SK-N-SH (cell line): ENCODE results near the gene NPRL2. TPM values are rescaled to one million over a fixed set of nuclear protein-coding genes. Genes with fewer than 3 reads are reported as not detected.

Source experiments
- CTCF ChIA-PET: fragments of 300-600, 350-600 bp; formaldehyde crosslinking; extraction: SDS; loops from one replicate; lab custom pipeline; 2021; lab: Yijun Ruan, JAX
- POLR2A ChIA-PET: fragments of 350-600 bp; sonication (Branson Sonifier 250); formaldehyde crosslinking; extraction: SDS; loops from one replicate; lab custom pipeline; 2020; ENCODE audit warnings: antibody characterized with exemption, inconsistent platforms; lab: Yijun Ruan, JAX
- DNase-seq: peaks from one replicate; pipeline ENCODE4 v3.0.0; 2012
- H2AFZ ChIP-seq: fragments of 200-600 bp; sonication (generic); 2 replicates; pipeline ENCODE4 v1.8.1; 2016; ENCODE audit warnings: antibody characterized with exemption, mild to moderate bottlenecking, low read depth
- H3F3A ChIP-seq: fragments of 200-600 bp; sonication (generic); replicated peaks from 2 replicates; pipeline ENCODE3; 2016; ENCODE audit warnings: antibody characterized with exemption, mild to moderate bottlenecking; ENCODE audit not compliant: insufficient read depth
- H3K27ac ChIP-seq, 2 experiments: fragments of 200-500 bp in 1 of 2; fragments of 200-600 bp in 1 of 2; sonication (Bioruptor generic) in 1 of 2; sonication (generic), shearing (Covaris generic) in 1 of 2; 2 replicates each; pipeline versions ENCODE4 v1.5.1 to v1.6.1; 2014 to 2016; ENCODE audit warnings: low read depth in 2 of 2, inconsistent platforms in 1 of 2, low read length in 1 of 2, mild to moderate bottlenecking in 1 of 2, mixed read lengths in 1 of 2
- H3K27me3 ChIP-seq: fragments of 200-600 bp; sonication (generic), shearing (Covaris generic); 2 replicates; pipeline ENCODE4 v1.6.1; 2016; ENCODE audit warnings: mixed run types; ENCODE audit not compliant: insufficient read depth
- H3K36me3 ChIP-seq, 2 experiments: fragments of 200-500 bp in 1 of 2; fragments of 200-600 bp in 1 of 2; sonication (Bioruptor generic) in 1 of 2; sonication (generic) in 1 of 2; replicated peaks in 1 of 2; 2 replicates each; pipeline versions ENCODE3 to v1.5.1; 2014 to 2016; ENCODE audit warnings: low read length in 1 of 2, mild to moderate bottlenecking in 1 of 2; ENCODE audit not compliant: insufficient read depth in 2 of 2, control insufficient read depth in 1 of 2
- H3K4me1 ChIP-seq, 2 experiments: fragments of 200-500 bp in 1 of 2; fragments of 200-600 bp in 1 of 2; sonication (Bioruptor generic) in 1 of 2; sonication (generic), shearing (Covaris generic) in 1 of 2; 2 replicates each; pipeline versions ENCODE4 v1.5.1 to v1.6.1; 2014 to 2016; ENCODE audit warnings: low read depth in 1 of 2, low read length in 1 of 2, mixed run types in 1 of 2; ENCODE audit not compliant: insufficient read depth in 2 of 2, control insufficient read depth in 1 of 2
- H3K4me2 ChIP-seq: fragments of 200-600 bp; sonication (generic), shearing (Covaris generic); 2 replicates; pipeline ENCODE4 v1.6.1; 2017; ENCODE audit warnings: mixed run types
- H3K4me3 ChIP-seq, 2 experiments: fragments of 200-500 bp in 1 of 2; fragments of 200-600 bp in 1 of 2; sonication (Bioruptor generic) in 1 of 2; sonication (generic), shearing (Covaris generic) in 1 of 2; 2 replicates each; pipeline versions ENCODE4 v1.5.1 to v1.8.1; 2014 to 2016; ENCODE audit warnings: low read depth in 2 of 2, inconsistent platforms in 1 of 2, low read length in 1 of 2, mild to moderate bottlenecking in 1 of 2, mixed read lengths in 1 of 2, moderate library complexity in 1 of 2
- H3K79me2 ChIP-seq: fragments of 200-600 bp; sonication (generic); 2 replicates; pipeline ENCODE4 v1.8.1; 2017; ENCODE audit warnings: mild to moderate bottlenecking; ENCODE audit not compliant: insufficient read depth
- H3K9ac ChIP-seq: fragments of 200-600 bp; sonication (generic); 2 replicates; pipeline ENCODE4 v1.6.1; 2017; ENCODE audit warnings: mixed run types
- H3K9me2 ChIP-seq: fragments of 200-600 bp; sonication (generic); 2 replicates; pipeline ENCODE4 v1.6.1; 2017; ENCODE audit warnings: mixed run types
- H3K9me3 ChIP-seq: fragments of 200-600 bp; sonication (generic); 2 replicates; pipeline ENCODE4 v1.6.1; 2017; ENCODE audit warnings: mixed run types, mild to moderate bottlenecking, moderate library complexity
- H4K20me1 ChIP-seq: fragments of 200-600 bp; sonication (generic); 2 replicates; pipeline ENCODE4 v1.6.1; 2017; ENCODE audit warnings: mild to moderate bottlenecking, mixed run types; ENCODE audit not compliant: insufficient read depth
- CHD2 ChIP-seq: fragments of 150-350 bp; IDR thresholded peaks from 2 replicates; pipeline ENCODE4 v1.6.1; 2018; ENCODE audit warnings: low read length; ENCODE audit not compliant: partially characterized antibody
- CTCF ChIP-seq: fragments of 200-600 bp; sonication (generic); IDR thresholded peaks from 2 replicates; pipeline ENCODE4 v1.6.1; 2017; ENCODE audit warnings: antibody characterized with exemption, mild to moderate bottlenecking, moderate library complexity
- ELF1 ChIP-seq: IDR thresholded peaks from 2 replicates; pipeline ENCODE4 v1.4.0; 2012
- EZH2phosphoT487 ChIP-seq: fragments of 200-600 bp; sonication (generic); IDR thresholded peaks from 2 replicates; pipeline ENCODE4 v1.6.1; 2017; ENCODE audit warnings: low read depth, mixed run types, mild to moderate bottlenecking, antibody characterized with exemption, moderate library complexity, borderline replicate concordance
- FOSL2 ChIP-seq: IDR thresholded peaks from 2 replicates; pipeline ENCODE4 v1.4.0; 2012; ENCODE audit warnings: low read depth, mild to moderate bottlenecking, moderate library complexity, borderline replicate concordance
- FOXJ3 ChIP-seq: sonication (generic); formaldehyde crosslinking; IDR thresholded peaks from 2 replicates; pipeline ENCODE4 v1.5.1; 2020; ENCODE audit warnings: mild to moderate bottlenecking, missing genetic modification reagents
- FOXM1 ChIP-seq: IDR thresholded peaks from 2 replicates; pipeline ENCODE4 v1.4.0; 2012; ENCODE audit warnings: low read depth, mild to moderate bottlenecking
- GABPA ChIP-seq: IDR thresholded peaks from 2 replicates; pipeline ENCODE4 v1.4.0; 2012; ENCODE audit warnings: low read depth, mild to moderate bottlenecking
- GATA2 ChIP-seq: sonication (generic); formaldehyde crosslinking; IDR thresholded peaks from 2 replicates; pipeline ENCODE4 v1.5.0; 2020; ENCODE audit warnings: mild to moderate bottlenecking, missing genetic modification reagents
- MAX ChIP-seq: IDR thresholded peaks from 2 replicates; pipeline ENCODE4 v1.4.0; 2012; ENCODE audit warnings: low read depth
- MXI1 ChIP-seq: IDR thresholded peaks from 2 replicates; pipeline ENCODE4 v1.6.1; 2012; ENCODE audit warnings: mild to moderate bottlenecking, low read depth, low read length, improper control_type of control experiment
- NRF1 ChIP-seq: IDR thresholded peaks from 2 replicates; pipeline ENCODE4 v1.6.1; 2012; ENCODE audit warnings: low read depth, mild to moderate bottlenecking, low read length
- POLR2AphosphoS5 ChIP-seq: IDR thresholded peaks from 2 replicates; pipeline ENCODE4 v1.6.1; 2012; ENCODE audit warnings: low read depth, low read length
- RAD21 ChIP-seq: IDR thresholded peaks from 2 replicates; pipeline ENCODE4 v1.6.1; 2012; ENCODE audit warnings: mild to moderate bottlenecking, low read length
- RCOR1 ChIP-seq: fragments of 150-350 bp; IDR thresholded peaks from 2 replicates; pipeline ENCODE4 v1.6.1; 2017; ENCODE audit warnings: antibody characterized with exemption, low read length
- REST ChIP-seq: IDR thresholded peaks from 2 replicates; pipeline ENCODE4 v1.6.1; 2012; ENCODE audit warnings: mild to moderate bottlenecking, low read depth, low read length, moderate library complexity
- RFX5 ChIP-seq: IDR thresholded peaks from 2 replicates; pipeline ENCODE4 v1.6.1; 2012; ENCODE audit warnings: mild to moderate bottlenecking, improper control_type of control experiment, low read length
- RXRA ChIP-seq: IDR thresholded peaks from 2 replicates; pipeline ENCODE4 v1.4.0; 2012; ENCODE audit warnings: low read depth, mild to moderate bottlenecking, borderline replicate concordance
- TAF1 ChIP-seq: IDR thresholded peaks from 2 replicates; pipeline ENCODE4 v1.6.1; 2012; ENCODE audit warnings: low read depth, mild to moderate bottlenecking, low read length, moderate library complexity, borderline replicate concordance
- TCF12 ChIP-seq: IDR thresholded peaks from 2 replicates; pipeline ENCODE4 v1.4.0; 2012
- TEAD4 ChIP-seq: IDR thresholded peaks from 2 replicates; pipeline ENCODE4 v1.4.0; 2012; ENCODE audit warnings: mild to moderate bottlenecking, borderline replicate concordance; ENCODE audit not compliant: insufficient read depth
- USF2 ChIP-seq: fragments of 150-350 bp; IDR thresholded peaks from 2 replicates; pipeline ENCODE4 v1.6.1; 2017; ENCODE audit warnings: antibody characterized with exemption, low read length, low read depth, borderline replicate concordance
- WGBS: methylation state at CpG from one replicate; pipeline ENCODE4 v1.1.6; 2017; ENCODE audit warnings: low lambda C conversion rate; 5-methylcytosine and 5-hydroxymethylcytosine counted together
- polyA plus RNA-seq, 3 experiments: library from polyadenylated mRNA; depleted of rRNA; stranded (reverse); fragments of >200 nt; gene quantifications; 2 replicates each; pipeline ENCODE4 v1.2.3, GENCODE V29; 2012
- TF ChIP-seq, protein P1 (sequence below): IDR thresholded peaks from 2 replicates; pipeline ENCODE4 v1.4.0; 2012; ENCODE audit warnings: low read depth, borderline replicate concordance
- TF ChIP-seq, protein P2 (sequence below): IDR thresholded peaks from 2 replicates; pipeline ENCODE4; 2012

Gene NPRL2
- polyA plus RNA-seq, 1 of the 3 experiments (the other 2 are of a cell fraction) = 43.6 TPM

DNA sequence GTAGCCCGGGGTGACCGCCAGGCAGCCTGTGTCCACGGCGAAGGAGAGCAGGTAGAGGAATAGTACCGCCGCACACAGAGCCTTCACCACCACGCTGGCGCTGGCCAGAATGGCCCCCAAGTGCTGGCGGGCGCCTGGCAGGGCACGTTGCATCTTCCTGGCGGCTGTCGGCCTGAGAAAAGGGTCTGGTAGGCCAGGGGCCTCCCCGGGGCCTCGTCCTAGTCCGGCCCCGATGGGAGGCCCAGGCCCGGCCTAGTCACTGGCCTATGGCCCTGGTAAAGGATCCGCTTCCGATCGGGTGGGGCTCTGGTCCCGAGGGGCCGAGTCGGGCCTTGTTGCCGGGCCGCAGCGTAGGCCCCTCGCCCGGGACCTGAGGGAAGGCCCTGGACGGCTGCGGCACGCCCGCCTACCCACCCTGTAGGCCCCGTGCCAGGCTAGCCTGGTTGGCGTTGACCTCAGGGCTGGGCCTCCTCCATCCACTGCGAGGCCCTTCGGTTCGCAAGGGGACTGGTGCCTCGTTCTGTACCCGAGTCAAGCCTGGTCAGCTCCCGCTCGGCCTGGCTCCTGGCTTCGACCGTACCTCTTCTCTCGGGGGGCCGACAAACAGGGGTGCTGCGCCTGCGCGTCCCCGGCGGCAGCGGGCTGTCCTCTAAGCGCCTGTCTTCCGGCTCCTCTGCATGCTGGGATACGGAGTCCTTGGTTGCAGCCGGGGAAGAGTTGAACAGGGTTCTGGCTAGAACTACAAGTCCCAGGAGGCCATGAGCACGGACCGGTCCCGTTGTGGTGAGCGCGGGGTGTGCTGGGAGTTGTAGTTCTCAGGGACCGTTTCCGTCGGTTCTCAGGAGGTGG, 8.6 kb upstream of the NPRL2 start, which contains the start of gene TMEM115:
Gene TMEM115, minus strand, starts transcription at position 611 of the 849 bp plus-strand sequence. Its CDS starts 458 bp downstream, at position 153.
- Histone ChIP-seq H4K20me1 (peaks cover 45% of the 10 kb centered on the region), H3K4me3 (peak within 1 kb of the TSS; percentile 77 to 95), H3K9ac (peak within 1 kb of the TSS; percentile 87), H3K79me2 (peaks cover 52% of the 10 kb centered on the region), H3K9me3 (no peaks in the 10 kb centered on the region), H2AFZ (peak within 1 kb of the TSS; percentile 92), H3K4me1 (peaks cover 8 to 49% of the 10 kb centered on the region in 2 experiments; a peak in 2 of 4 replicates), H3K27ac (peak within 1 kb of the TSS; percentile 60 to 84; a peak in 3 of 4 replicates), H3K9me2 (no peaks in the 10 kb centered on the region), H3K27me3 (no peaks in the 10 kb centered on the region), H3K4me2 (peak within 1 kb of the TSS; percentile 94), H3F3A (no peaks in the 10 kb centered on the region), H3K36me3 (peaks cover 18 to 34% of the 10 kb centered on the region in 2 experiments)
- CTCF ChIA-PET = interaction anchor here (0.8 to 0.9 kb wide), 2 partner anchors 30 to 31 kb away, joined by 3 read pairs; no protein-coding TSS in a partner anchor
- WGBS = 3% methylated on average over 20 of the region's 64 CpGs
- peak; percentile 98 for DNase-seq
- POLR2A ChIA-PET = interaction anchor here (0.6 to 1.6 kb wide), 9 partner anchors 8 to 1609 kb away, joined by 3 to 11 read pairs (median 3); partner anchors contain the start of genes CYB561D2 and NPRL2
- TF ChIP-seq RAD21 = no peak
- TF ChIP-seq, protein P1, sequence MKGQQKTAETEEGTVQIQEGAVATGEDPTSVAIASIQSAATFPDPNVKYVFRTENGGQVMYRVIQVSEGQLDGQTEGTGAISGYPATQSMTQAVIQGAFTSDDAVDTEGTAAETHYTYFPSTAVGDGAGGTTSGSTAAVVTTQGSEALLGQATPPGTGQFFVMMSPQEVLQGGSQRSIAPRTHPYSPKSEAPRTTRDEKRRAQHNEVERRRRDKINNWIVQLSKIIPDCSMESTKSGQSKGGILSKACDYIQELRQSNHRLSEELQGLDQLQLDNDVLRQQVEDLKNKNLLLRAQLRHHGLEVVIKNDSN = peak; percentile 47; the same call in 1 of the 2 replicates
- TF ChIP-seq GATA2 = no peak
- no peak for TF ChIP-seq CTCF
- no peak for TF ChIP-seq USF2
- peak; percentile 92 for TF ChIP-seq NRF1
- TF ChIP-seq TEAD4 = no peak
- TF ChIP-seq MXI1 = peak; percentile 32; the same call in 1 of the 2 replicates
- TF ChIP-seq TCF12 = no peak
- TF ChIP-seq FOXM1 = no peak
- TF ChIP-seq FOXJ3 (CRISPR knock-in tag) = peak; percentile 84
- TF ChIP-seq RXRA = no peak
- peak; percentile 97 for TF ChIP-seq CHD2
- TF ChIP-seq FOSL2 = no peak
- TF ChIP-seq POLR2AphosphoS5 = peak; percentile 56; the same call in 1 of the 2 replicates
- no peak for TF ChIP-seq RCOR1
- no peak for TF ChIP-seq EZH2phosphoT487
- TF ChIP-seq MAX = peak; percentile 38
- TF ChIP-seq TAF1 = peak; percentile 62
- TF ChIP-seq, protein P2, sequence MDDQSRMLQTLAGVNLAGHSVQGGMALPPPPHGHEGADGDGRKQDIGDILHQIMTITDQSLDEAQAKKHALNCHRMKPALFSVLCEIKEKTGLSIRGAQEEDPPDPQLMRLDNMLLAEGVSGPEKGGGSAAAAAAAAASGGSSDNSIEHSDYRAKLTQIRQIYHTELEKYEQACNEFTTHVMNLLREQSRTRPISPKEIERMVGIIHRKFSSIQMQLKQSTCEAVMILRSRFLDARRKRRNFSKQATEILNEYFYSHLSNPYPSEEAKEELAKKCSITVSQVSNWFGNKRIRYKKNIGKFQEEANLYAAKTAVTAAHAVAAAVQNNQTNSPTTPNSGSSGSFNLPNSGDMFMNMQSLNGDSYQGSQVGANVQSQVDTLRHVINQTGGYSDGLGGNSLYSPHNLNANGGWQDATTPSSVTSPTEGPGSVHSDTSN = no peak; the same call in 1 of the 2 replicates
- no peak for TF ChIP-seq REST
- TF ChIP-seq GABPA = peak; percentile 91
- TF ChIP-seq ELF1 = peak; percentile 96
- no peak for TF ChIP-seq RFX5
